ENCODE results near the gene DCDC2B.
A peak's percentile ranks its signal among the peaks of the same experiment; 100 is the strongest.
"Not testable (repeated sequence)": the region's sequence is repeated elsewhere in the genome, so short reads cannot be mapped to it uniquely, and the experiment has no call there.

Gene DCDC2B

DNA sequence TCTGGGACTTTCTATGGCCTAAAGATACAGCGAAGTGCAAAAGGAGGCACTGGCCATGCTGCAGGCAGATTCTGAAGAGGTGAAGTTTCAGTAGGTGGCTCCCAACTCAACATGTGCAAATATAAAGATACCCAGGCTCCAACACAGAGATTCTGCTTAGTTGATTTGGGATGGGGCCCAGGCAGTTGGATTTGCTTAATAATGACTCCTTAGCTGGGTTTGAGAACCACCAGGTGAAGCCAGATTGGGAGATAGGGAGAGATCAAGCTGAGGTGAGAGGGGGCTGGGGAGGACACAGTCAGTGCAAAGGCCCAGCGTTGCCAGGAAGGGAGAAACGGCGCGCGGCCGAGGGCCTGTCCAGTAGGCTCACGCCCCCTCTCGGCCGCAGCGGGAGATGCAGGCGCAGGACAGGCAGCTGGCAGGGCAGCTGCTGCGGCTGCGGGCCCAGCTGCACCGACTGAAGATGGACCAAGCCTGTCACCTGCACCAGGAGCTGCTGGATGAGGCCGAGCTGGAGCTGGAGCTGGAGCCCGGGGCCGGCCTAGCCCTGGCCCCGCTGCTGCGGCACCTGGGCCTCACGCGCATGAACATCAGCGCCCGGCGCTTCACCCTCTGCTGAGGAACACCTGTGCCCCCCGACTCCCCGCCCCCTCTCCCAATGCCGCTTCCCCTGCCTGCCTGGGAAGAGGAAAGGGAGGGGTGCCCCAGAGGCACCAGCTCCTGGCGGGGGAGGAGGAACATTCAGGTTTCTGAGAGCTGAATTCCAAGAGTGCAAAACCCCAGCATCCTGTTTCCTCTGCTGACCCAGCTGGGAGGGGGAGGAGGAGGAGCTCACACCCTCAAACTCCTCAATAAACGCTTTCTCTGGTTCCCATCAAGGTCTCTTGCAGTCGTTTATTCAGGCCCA, 39.3 kb downstream of the DCDC2B start:
- peak overlapping the region; percentile 52 for H3K27ac ChIP-seq (ENCODE audit: low read depth, low read length)
- H3K9ac ChIP-seq (ENCODE audit: low read depth, low read length) = no peak overlapping the region
- peak overlapping the region; percentile 52 for H3K4me3 ChIP-seq (ENCODE audit: low read depth, low read length)
- H3K36me3 ChIP-seq (ENCODE audit: control insufficient read depth, insufficient read depth, low read length) = no peaks in the 10 kb centered on the region
- no peaks in the 10 kb centered on the region for H3K27me3 ChIP-seq (ENCODE audit: control insufficient read depth, insufficient read depth, low read length)
- peaks cover 17% of the 10 kb centered on the region for H3K4me1 ChIP-seq (ENCODE audit: control insufficient read depth, insufficient read depth, low read length)
- no peaks in the 10 kb centered on the region for H3K9me3 ChIP-seq (ENCODE audit: control insufficient read depth, insufficient read depth, low read length)

DNA sequence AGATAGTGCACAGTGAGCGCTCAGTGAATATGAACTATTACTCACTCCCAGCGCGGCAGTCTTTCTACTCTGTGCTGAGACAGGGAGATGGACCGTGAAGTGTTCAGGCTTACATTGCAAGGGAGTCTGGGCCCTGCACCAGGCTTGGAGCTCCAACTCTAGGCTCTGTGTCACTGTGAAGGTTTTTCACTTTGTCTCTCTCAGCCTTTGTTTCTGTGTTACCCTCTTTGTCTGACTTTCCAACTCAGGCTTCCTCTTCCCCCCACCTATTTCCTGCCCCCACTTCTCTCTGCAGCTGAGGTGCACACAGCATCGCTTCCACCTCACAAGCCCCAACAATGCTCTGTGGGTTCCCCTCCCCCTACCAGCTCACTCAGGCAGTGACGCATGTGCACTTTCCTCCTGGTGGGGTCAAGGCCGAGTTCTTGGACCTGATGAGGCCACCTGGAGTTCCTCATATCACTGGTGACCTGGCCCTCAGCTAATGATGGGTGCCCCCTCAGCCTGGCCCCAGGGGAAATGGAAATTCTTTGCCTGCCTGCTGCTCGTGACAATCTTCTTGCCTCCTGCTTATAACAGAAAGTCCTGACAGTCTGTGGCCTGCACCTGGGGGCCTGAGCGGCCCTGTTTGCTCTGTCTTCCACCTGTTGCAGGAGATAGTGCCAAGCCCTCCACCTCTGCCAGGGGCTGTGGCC, 41.1 kb downstream of the DCDC2B start:
- Histone ChIP-seq H3K4me1 (ENCODE audit: control insufficient read depth, insufficient read depth, low read length) (peaks cover 17% of the 10 kb centered on the region), H3K4me3 (ENCODE audit: low read depth, low read length) (no peak overlapping the region)

DNA sequence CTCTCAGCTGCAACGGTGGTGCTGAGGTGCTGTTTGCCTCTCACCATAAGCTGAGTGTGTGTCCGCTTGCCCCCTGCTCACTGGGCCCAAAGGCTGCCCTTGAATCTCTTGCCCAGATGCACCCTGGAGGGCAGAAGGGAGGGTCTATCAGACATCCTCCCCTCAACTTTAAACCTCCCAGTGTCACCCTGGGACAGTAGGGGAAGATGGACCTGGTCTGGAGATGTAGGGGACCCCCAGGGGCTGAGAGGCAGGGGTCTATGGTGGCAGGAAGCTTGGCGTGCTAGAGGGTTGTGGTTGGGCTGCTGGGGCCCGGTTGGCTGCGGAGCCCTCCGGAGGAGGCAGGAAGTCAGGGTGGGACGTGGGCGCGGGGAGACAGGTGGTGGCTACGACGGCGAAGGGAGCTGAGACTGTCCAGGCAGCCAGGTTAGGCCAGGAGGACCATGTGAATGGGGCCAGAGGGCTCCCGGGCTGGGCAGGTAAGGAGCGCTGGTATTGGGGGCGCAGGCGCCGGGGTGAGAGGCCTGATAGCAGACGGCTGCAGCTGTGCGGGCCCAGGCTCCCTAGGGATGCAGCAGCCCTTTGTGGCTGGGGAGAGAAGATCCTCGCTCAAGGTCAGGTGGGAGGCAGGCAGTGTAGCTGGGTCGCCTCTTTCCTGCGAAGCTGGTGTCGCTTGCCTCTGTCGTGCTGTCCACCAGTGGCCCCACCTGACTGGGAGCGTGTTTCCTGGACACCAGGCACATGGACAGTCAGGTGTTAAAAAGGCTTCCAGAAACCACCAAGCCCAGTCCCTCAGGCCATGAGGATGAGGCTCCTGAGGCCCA, 42.2 kb downstream of the DCDC2B start, which contains the start of gene LCK:
LCK (plus strand) TSS at position 373 of the 824 bp plus-strand sequence. CDS start 23,065 bp downstream, outside the sequence.
- Histone ChIP-seq H3K4me1 (ENCODE audit: control insufficient read depth, insufficient read depth, low read length) (peaks cover 17% of the 10 kb centered on the region), H3K4me3 (ENCODE audit: low read depth, low read length) (no peak within 1 kb of the TSS), H3K27me3 (ENCODE audit: control insufficient read depth, insufficient read depth, low read length) (no peaks in the 10 kb centered on the region), H3K9me3 (ENCODE audit: control insufficient read depth, insufficient read depth, low read length) (no peaks in the 10 kb centered on the region), H3K36me3 (ENCODE audit: control insufficient read depth, insufficient read depth, low read length) (no peaks in the 10 kb centered on the region), H3K27ac (ENCODE audit: low read depth, low read length) (no peak within 1 kb of the TSS), H3K9ac (ENCODE audit: low read depth, low read length) (no peak within 1 kb of the TSS)

More for the DNA sequence above, 41.1 kb downstream of the DCDC2B start:
- no peaks in the 10 kb centered on the region for H3K36me3 ChIP-seq (ENCODE audit: control insufficient read depth, insufficient read depth, low read length)
- H3K27ac ChIP-seq (ENCODE audit: low read depth, low read length) = no peak overlapping the region
- no peaks in the 10 kb centered on the region for H3K9me3 ChIP-seq (ENCODE audit: control insufficient read depth, insufficient read depth, low read length)
- H3K27me3 ChIP-seq (ENCODE audit: control insufficient read depth, insufficient read depth, low read length) = no peaks in the 10 kb centered on the region
- H3K9ac ChIP-seq (ENCODE audit: low read depth, low read length) = no peak overlapping the region

DNA sequence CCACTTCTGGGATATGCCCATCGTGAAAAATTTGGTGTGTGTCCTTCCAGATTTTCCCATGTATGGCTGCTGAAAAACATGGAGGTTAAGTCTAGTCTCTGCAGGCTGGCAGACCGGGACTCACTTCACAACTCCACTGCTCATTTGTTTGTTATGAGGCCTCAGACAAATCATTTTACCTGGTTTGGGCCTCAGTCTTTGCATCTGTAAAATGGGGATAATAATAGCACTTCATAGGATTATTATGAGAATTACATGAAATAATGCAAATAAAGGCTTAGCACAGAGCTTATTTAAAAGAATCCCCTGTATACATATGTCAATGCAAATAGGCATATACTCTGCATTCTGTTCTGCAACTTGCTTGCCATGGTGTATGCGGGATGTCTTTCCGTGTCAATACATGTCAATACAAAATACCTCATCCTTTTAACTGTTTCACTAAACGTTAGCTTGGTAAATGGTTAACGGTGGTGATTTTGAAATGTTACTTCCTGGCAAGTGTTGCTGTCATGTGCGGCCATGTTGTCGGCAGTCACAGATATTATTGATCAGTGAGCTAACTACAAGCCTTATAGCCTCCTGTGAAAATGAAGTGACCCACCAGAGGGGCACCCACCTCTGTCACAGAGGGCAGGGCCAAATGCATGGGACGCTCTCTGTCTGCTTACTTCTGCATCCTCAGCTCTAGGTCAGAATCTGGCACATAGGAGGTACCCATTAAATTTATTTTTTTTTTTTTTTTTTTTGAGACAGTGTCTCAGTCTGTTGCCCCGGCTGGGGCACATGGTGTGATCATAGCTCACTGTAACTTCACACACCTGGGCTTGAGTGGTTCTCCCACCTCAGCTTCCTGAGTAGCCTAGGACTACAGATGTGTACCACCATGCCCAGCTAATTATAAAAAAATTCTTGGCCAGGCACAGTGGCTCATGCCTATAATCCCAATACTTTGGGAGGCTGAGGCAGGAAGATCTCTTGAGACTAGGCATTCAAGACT, 46.5 kb downstream of the DCDC2B start:
- H3K9me3 ChIP-seq (ENCODE audit: control insufficient read depth, insufficient read depth, low read length) = no peaks in the 10 kb centered on the region
- no peaks in the 10 kb centered on the region for H3K27me3 ChIP-seq (ENCODE audit: control insufficient read depth, insufficient read depth, low read length)
- H3K4me1 ChIP-seq (ENCODE audit: control insufficient read depth, insufficient read depth, low read length) = peaks cover 5% of the 10 kb centered on the region; the same call in 1 of the 2 replicates
- H3K27ac ChIP-seq (ENCODE audit: low read depth, low read length) = no peak overlapping the region
- H3K9ac ChIP-seq (ENCODE audit: low read depth, low read length) = no peak overlapping the region
- H3K4me3 ChIP-seq (ENCODE audit: low read depth, low read length) = no peak overlapping the region
- H3K36me3 ChIP-seq (ENCODE audit: control insufficient read depth, insufficient read depth, low read length) = no peaks in the 10 kb centered on the region

DNA sequence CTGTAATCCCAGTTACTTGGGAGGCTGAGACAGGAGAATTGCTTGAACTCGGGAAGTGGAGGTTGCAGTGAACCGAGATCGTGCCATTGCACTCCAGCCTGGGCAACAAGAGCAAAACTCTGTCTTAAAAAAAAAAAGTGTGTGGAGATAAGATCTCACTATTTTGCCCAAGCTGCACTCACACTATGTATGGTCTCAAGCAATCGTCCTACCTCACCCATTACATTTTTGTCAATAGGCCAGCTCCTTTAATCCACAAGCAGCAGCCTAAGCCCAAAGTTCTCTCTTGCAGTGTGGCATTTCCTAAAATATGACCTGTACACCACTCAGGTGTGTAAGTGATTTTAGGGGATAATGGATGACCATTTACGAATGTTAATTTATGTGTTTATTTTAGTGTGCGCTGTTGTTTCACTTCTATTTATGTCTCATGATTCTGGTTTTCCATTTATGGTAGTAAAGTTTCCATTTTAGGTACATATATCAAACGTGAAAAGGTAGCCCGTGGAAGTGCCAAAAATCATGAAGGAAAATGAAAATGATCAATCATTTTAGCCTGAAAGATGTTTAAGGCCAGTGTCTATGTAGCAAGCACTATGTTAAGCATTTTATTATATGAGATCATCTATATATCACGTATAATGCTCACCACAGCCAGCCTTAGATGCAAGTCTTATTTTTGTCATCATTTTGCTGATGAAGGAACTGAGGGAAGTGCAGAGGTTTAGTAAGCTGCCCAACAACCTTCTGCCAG, 47.8 kb downstream of the DCDC2B start:
- Histone ChIP-seq H3K4me3 (ENCODE audit: low read depth, low read length) (no peak overlapping the region), H3K9ac (ENCODE audit: low read depth, low read length) (no peak overlapping the region), H3K4me1 (ENCODE audit: control insufficient read depth, insufficient read depth, low read length) (no peaks in the 10 kb centered on the region)

DNA sequence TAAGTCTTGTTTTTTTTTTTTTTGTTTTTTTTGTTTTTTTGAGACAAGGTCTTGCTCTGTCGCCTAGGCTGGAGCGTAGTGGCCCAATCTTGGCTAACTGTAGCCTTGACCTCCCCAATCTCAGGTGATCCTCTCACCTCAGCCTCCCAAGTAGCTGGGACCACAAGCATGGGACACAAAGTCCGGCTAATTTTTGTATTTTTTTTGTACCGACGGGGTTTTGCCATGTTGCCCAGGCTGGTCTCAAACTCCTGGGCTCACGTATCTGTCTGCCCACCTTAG, 48.3 kb downstream of the DCDC2B start:
- Histone ChIP-seq H3K36me3 (ENCODE audit: control insufficient read depth, insufficient read depth, low read length) (no peaks in the 10 kb centered on the region), H3K27ac (ENCODE audit: low read depth, low read length) (no peak overlapping the region), H3K4me1 (ENCODE audit: control insufficient read depth, insufficient read depth, low read length) (no peaks in the 10 kb centered on the region), H3K27me3 (ENCODE audit: control insufficient read depth, insufficient read depth, low read length) (no peaks in the 10 kb centered on the region), H3K4me3 (ENCODE audit: low read depth, low read length) (no peak overlapping the region), H3K9me3 (ENCODE audit: control insufficient read depth, insufficient read depth, low read length) (no peaks in the 10 kb centered on the region), H3K9ac (ENCODE audit: low read depth, low read length) (no peak overlapping the region)

More for the DNA sequence above, 47.8 kb downstream of the DCDC2B start:
- H3K9me3 ChIP-seq (ENCODE audit: control insufficient read depth, insufficient read depth, low read length) = no peaks in the 10 kb centered on the region
- H3K27me3 ChIP-seq (ENCODE audit: control insufficient read depth, insufficient read depth, low read length) = no peaks in the 10 kb centered on the region
- no peaks in the 10 kb centered on the region for H3K36me3 ChIP-seq (ENCODE audit: control insufficient read depth, insufficient read depth, low read length)
- no peak overlapping the region for H3K27ac ChIP-seq (ENCODE audit: low read depth, low read length)

DNA sequence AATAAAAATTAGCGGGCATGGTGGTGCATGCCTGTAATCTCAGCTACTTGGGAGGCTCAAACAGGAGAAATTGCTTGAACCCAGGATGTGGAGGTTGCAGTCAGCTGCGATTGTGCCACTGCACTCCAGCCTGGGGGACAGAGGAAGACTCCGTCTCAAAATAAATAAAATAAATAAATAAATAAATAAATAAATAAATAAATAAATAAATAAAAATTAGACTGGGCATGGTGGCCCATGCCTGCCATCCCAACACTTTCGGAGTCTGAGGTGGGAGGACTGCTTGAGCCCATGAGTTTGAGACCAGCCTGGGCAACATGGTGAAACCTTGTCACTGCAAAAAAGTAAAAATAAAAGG, 54.3 kb downstream of the DCDC2B start:
- not testable (repeated sequence) for H3K4me1 ChIP-seq (ENCODE audit: control insufficient read depth, insufficient read depth, low read length); H3K4me3 ChIP-seq (ENCODE audit: low read depth, low read length); H3K9me3 ChIP-seq (ENCODE audit: control insufficient read depth, insufficient read depth, low read length); H3K27ac ChIP-seq (ENCODE audit: low read depth, low read length); H3K36me3 ChIP-seq (ENCODE audit: control insufficient read depth, insufficient read depth, low read length); H3K9ac ChIP-seq (ENCODE audit: low read depth, low read length); H3K27me3 ChIP-seq (ENCODE audit: control insufficient read depth, insufficient read depth, low read length)

DNA sequence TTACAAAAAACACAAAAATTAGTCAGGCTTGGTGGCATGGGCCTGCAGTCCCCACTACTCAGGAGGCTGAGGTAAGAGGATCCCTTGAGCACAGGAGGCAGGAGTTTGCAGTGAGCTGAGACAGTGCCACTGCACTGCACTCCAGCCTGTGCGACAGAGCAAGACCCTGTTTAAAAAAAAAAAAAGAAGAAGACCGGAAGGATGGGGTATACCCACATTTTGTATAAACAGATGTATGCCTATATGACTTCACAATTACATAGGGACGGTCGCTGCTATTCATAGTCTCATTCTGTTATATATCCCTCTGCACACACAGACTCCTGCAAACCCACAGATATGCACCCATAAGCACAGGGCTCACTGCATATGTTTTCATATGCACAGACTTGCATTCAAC, 54.9 kb downstream of the DCDC2B start:
- H3K4me3 ChIP-seq (ENCODE audit: low read depth, low read length) = no peak overlapping the region
- H3K36me3 ChIP-seq (ENCODE audit: control insufficient read depth, insufficient read depth, low read length) = no peaks in the 10 kb centered on the region
- 0 out of 2 replicates have a peak, but pooled peaks cover 7% of the 10 kb centered on the region for H3K4me1 ChIP-seq (ENCODE audit: control insufficient read depth, insufficient read depth, low read length)
- no peak overlapping the region for H3K27ac ChIP-seq (ENCODE audit: low read depth, low read length)
- no peaks in the 10 kb centered on the region for H3K27me3 ChIP-seq (ENCODE audit: control insufficient read depth, insufficient read depth, low read length)
- H3K9ac ChIP-seq (ENCODE audit: low read depth, low read length) = no peak overlapping the region
- H3K9me3 ChIP-seq (ENCODE audit: control insufficient read depth, insufficient read depth, low read length) = no peaks in the 10 kb centered on the region
